HG02884 (cell line): ENCODE data around the gene CDC5L.

Experiments
- ATAC-seq: cut with Tn5 transposase; IDR thresholded peaks from one replicate; pipeline ENCODE4 v1.9.1; 2021; ENCODE audit warnings: mild to moderate bottlenecking, moderate library complexity; ENCODE audit not compliant: unreplicated experiment

Gene CDC5L

GRCh38 chr6:44373051-44373450 lies 14.5 kb upstream of the CDC5L start:
- no peak for ATAC-seq

- ATAC-seq, result no peak
These were observed 13.7 kb upstream of the CDC5L start for GRCh38 chr6:44373787-44374186.

GRCh38 chr6:44375071-44375470 lies 12.4 kb upstream of the CDC5L start:
- no peak for ATAC-seq

GRCh38 chr6:44377484-44377883 lies 10.0 kb upstream of the CDC5L start:
- no peak for ATAC-seq

GRCh38 chr6:44377971-44378370 lies 9.5 kb upstream of the CDC5L start:
- no peak for ATAC-seq

GRCh38 chr6:44381739-44382138 lies 5.8 kb upstream of the CDC5L start:
- no peak for ATAC-seq

- no peak for ATAC-seq
These were observed 1.1 kb upstream of the CDC5L start for GRCh38 chr6:44386364-44386928.

- ATAC-seq, result no peak
These were observed 569 bp upstream of the CDC5L start for GRCh38 chr6:44386929-44387345.

- ATAC-seq, result no peak
These were observed 605 bp downstream of the CDC5L start for GRCh38 chr6:44388135-44388487.

- no peak for ATAC-seq
These were observed 1.4 kb downstream of the CDC5L start for GRCh38 chr6:44388887-44389286.

- ATAC-seq, result no peak
These were observed 2.7 kb downstream of the CDC5L start for GRCh38 chr6:44390158-44390683.

- no peak for ATAC-seq
These were observed 8.0 kb downstream of the CDC5L start for GRCh38 chr6:44395501-44395900.

GRCh38 chr6:44396968-44397367 lies 9.5 kb downstream of the CDC5L start:
- ATAC-seq, result no peak

- ATAC-seq, result no peak
These were observed 10.1 kb downstream of the CDC5L start for GRCh38 chr6:44397424-44398164.

- no peak for ATAC-seq
These were observed 12.5 kb downstream of the CDC5L start for GRCh38 chr6:44399991-44400390.

GRCh38 chr6:44400572-44400971 lies 13.1 kb downstream of the CDC5L start:
- ATAC-seq, result no peak

- ATAC-seq, result no peak
These were observed 13.6 kb downstream of the CDC5L start for GRCh38 chr6:44401138-44401537.

- ATAC-seq, result no peak
These were observed 16.7 kb downstream of the CDC5L start for GRCh38 chr6:44404022-44404714.

- no peak for ATAC-seq
These were observed 17.2 kb downstream of the CDC5L start for GRCh38 chr6:44404715-44405099.

- ATAC-seq, result no peak
These were observed 20.6 kb downstream of the CDC5L start for GRCh38 chr6:44407951-44408670.

- ATAC-seq, result no peak
These were observed 21.8 kb downstream of the CDC5L start for GRCh38 chr6:44409207-44409794.
